BJ (cell line): ENCODE data around the gene RPL14. TPM values are rescaled to one million over a fixed set of nuclear protein-coding genes. Genes with fewer than 3 reads are reported as not detected.
A peak's percentile ranks its signal among the peaks of the same experiment; 100 is the strongest.

Source experiments
- CTCF ChIA-PET: fragments of 350-600 bp; formaldehyde crosslinking; extraction: SDS; loops from one replicate; lab custom pipeline; 2021; ENCODE audit warnings: antibody characterized with exemption, inconsistent platforms; lab: Yijun Ruan, JAX
- POLR2A ChIA-PET: fragments of 300-600 bp; sonication (Branson Sonifier 250); formaldehyde crosslinking; extraction: SDS; loops from one replicate; lab custom pipeline; 2021; ENCODE audit warnings: antibody characterized with exemption; lab: Charles Lee
- DNase-seq: peaks from one replicate; pipeline ENCODE4 v3.0.0-alpha.2; 2011; ENCODE audit warnings: low read depth
- H3K27me3 ChIP-seq: 2 replicates; pipeline ENCODE4 v1.6.0; 2011; ENCODE audit warnings: low read length; ENCODE audit not compliant: control insufficient read depth, insufficient read depth
- H3K36me3 ChIP-seq: 2 replicates; pipeline ENCODE4 v1.5.1; 2011; ENCODE audit warnings: low read length; ENCODE audit not compliant: control insufficient read depth, insufficient read depth
- H3K4me3 ChIP-seq: 2 replicates; pipeline ENCODE4 v1.5.1; 2011; ENCODE audit warnings: low read depth, mild to moderate bottlenecking, control low read depth, low read length
- polyA minus RNA-seq: library from RNA; depleted of rRNA, polyadenylated mRNA; stranded (reverse); fragments of >200 nt; gene quantifications from 2 replicates; pipeline ENCODE4 v1.2.3, GENCODE V29; 2011; rRNA and poly(A)+ RNA removed
- polyA plus RNA-seq: library from polyadenylated mRNA; depleted of rRNA; stranded (reverse); fragments of >200 nt; gene quantifications from 2 replicates; pipeline ENCODE4 v1.2.3, GENCODE V29; 2011; rRNA removed
- TF ChIP-seq, protein P1 (sequence below): IDR thresholded peaks from 2 replicates; pipeline ENCODE4 v1.5.1; 2011; ENCODE audit warnings: low read depth, mild to moderate bottlenecking, control low read depth, inconsistent platforms, low read length, moderate library complexity; ENCODE audit not compliant: insufficient read depth

The RPL14 gene
- polyA plus RNA-seq (437 and 635 TPM in 2 replicates), polyA minus RNA-seq (334 and 373 TPM in 2 replicates)

DNA sequence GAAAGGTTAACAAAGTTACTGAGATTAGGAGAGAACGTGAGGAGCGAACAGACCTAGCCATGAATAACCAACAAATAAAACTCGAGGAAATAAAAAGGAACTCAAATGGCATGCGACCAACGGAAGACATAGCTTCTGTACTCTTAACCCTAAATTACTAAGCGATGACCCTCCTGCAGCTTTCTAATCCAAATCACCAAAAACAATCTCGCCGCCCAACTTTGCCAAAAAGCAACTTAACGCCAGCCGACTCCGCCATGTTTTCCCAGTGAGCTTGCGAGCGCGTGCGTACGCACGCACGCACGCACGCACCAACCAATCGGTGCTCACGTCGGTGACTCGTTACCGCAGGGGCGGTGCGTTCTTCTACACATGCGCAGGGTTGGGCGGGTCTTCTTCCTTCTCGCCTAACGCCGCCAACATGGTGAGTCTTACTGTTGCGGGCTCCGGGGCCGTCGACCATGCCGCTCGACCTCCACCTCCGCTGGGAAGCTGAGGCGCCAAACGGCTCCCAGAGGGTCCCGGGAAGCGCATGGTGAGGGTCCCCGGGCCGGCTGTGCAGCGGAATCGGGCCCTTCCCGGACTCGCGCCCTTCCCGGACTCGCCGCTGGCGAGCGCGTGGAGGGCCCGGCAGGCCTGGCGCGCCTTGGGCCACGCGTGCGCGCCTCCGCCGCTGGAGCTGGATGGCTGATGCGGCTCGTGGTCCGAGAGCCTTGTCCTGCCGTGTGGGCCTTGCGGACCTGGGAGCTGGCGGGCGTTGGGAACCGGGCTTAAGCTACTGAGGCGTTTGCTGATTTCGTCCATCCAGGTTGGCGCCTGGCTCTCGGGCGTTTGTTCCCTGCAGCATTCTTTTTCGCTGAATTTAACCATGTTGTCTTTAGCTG lies at the start of gene RPL14:
RPL14 (plus strand) TSS at position 400 of the 884 bp plus-strand sequence; CDS start at position 533, 133 bp downstream.
- Histone ChIP-seq H3K36me3 (peaks cover 9% of the 10 kb centered on the region; the same call in 1 of the 2 replicates), H3K4me3 (peak within 1 kb of the TSS; percentile 74), H3K27me3 (no peaks in the 10 kb centered on the region)
- CTCF ChIA-PET, result no interaction called here
- POLR2A ChIA-PET, result interaction anchor here (0.6 kb wide), 2 partner anchors 131 to 1739 kb away, joined by 3 read pairs; no protein-coding TSS in a partner anchor
- DNase-seq, result peak; percentile 84
- TF ChIP-seq, protein P1, sequence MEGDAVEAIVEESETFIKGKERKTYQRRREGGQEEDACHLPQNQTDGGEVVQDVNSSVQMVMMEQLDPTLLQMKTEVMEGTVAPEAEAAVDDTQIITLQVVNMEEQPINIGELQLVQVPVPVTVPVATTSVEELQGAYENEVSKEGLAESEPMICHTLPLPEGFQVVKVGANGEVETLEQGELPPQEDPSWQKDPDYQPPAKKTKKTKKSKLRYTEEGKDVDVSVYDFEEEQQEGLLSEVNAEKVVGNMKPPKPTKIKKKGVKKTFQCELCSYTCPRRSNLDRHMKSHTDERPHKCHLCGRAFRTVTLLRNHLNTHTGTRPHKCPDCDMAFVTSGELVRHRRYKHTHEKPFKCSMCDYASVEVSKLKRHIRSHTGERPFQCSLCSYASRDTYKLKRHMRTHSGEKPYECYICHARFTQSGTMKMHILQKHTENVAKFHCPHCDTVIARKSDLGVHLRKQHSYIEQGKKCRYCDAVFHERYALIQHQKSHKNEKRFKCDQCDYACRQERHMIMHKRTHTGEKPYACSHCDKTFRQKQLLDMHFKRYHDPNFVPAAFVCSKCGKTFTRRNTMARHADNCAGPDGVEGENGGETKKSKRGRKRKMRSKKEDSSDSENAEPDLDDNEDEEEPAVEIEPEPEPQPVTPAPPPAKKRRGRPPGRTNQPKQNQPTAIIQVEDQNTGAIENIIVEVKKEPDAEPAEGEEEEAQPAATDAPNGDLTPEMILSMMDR, result no peak

DNA sequence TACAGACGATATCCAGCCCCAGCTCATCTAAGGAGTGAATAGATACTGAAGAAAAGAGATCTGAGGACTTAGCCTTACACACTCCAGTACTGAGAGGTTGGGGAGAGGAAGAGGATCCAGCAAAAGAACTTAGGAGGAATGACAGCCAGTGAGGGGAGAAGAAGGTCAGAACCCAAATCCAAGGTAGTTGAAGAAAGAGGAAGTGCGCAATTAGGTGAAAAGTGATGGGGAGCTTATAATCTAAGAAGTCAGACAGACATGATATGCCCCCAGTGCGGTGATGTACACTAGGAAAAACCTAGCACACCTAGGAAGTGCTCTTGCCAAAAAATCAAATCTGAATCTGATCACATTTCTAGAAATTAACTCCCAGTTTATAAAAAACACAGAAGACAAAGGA lies 49.5 kb upstream of the RPL14 start:
- H3K4me3 ChIP-seq, result no peak overlapping the region
- H3K36me3 ChIP-seq, result no peaks in the 10 kb centered on the region
- H3K27me3 ChIP-seq, result no peaks in the 10 kb centered on the region
- CTCF ChIA-PET, result interaction anchor here (0.9 kb wide), 1 partner anchor 13 kb away, joined by 3 read pairs; no protein-coding TSS in a partner anchor
- no peak for DNase-seq
- TF ChIP-seq, protein P1, result no peak
- POLR2A ChIA-PET, result no interaction called here

- no peaks in the 10 kb centered on the region for H3K36me3 ChIP-seq
- CTCF ChIA-PET, result no interaction called here
- no peak overlapping the region for H3K4me3 ChIP-seq
- POLR2A ChIA-PET, result no interaction called here
- no peaks in the 10 kb centered on the region for H3K27me3 ChIP-seq
- no peak for DNase-seq
- TF ChIP-seq, protein P1, result no peak
These were observed 42.9 kb upstream of the RPL14 start for GRCh38 chr3:40414270-40414669.

DNA sequence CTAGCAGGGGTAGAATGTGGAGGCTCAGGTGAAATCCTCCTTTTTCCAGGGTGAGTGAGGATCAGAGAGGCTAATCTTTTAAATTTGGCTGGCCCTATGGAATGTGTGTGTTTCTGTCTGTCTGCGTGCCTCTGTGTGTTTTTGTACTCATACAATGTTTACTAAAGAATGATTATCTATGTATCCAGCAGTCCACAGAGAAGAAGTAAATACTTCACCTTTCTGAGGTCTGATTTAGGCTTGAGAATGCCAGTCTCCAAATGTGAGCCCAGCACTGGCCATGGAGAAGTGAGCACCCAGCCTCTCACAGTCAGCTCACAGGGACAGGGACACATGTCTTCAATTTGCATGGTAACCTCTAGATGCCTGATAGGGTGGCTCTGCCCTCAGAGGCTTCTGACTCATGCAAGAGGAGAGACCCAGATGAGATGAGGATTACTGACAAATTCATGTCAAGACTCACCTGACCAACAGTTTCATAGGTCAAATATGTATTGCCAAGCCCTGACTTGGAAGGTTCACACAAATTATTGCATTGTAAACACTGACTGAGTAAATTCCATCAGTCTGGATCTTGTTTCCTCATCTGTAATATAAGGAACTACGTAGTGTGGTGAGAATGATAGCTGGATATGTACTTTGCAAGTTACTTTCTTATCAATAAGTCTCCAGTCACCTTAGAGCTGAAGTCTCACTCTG lies 39.1 kb upstream of the RPL14 start:
- DNase-seq, result no peak
- POLR2A ChIA-PET, result no interaction called here
- H3K4me3 ChIP-seq, result no peak overlapping the region
- CTCF ChIA-PET, result no interaction called here
- no peaks in the 10 kb centered on the region for H3K27me3 ChIP-seq
- H3K36me3 ChIP-seq, result no peaks in the 10 kb centered on the region
- TF ChIP-seq, protein P1, result no peak

GRCh38 chr3:40422861-40423260 lies 34.3 kb upstream of the RPL14 start:
- CTCF ChIA-PET, result no interaction called here

More at GRCh38 chr3:40422861-40423260, 34.3 kb upstream of the RPL14 start:
- Histone ChIP-seq H3K4me3 (no peak overlapping the region), H3K36me3 (no peaks in the 10 kb centered on the region), H3K27me3 (no peaks in the 10 kb centered on the region)
- no peak for DNase-seq
- TF ChIP-seq, protein P1, result no peak
- POLR2A ChIA-PET, result no interaction called here
